ENCODE data around the gene GTPBP1. TPM values are rescaled to one million over a fixed set of nuclear protein-coding genes. Genes with fewer than 3 reads are reported as not detected.

The GTPBP1 gene
- total and polyA plus RNA-seq, 2 of the 13 experiments (the other 11 are each of a cell fraction or from before 2014, with no cell fraction given): 22.3 to 27.0 TPM

DNA sequence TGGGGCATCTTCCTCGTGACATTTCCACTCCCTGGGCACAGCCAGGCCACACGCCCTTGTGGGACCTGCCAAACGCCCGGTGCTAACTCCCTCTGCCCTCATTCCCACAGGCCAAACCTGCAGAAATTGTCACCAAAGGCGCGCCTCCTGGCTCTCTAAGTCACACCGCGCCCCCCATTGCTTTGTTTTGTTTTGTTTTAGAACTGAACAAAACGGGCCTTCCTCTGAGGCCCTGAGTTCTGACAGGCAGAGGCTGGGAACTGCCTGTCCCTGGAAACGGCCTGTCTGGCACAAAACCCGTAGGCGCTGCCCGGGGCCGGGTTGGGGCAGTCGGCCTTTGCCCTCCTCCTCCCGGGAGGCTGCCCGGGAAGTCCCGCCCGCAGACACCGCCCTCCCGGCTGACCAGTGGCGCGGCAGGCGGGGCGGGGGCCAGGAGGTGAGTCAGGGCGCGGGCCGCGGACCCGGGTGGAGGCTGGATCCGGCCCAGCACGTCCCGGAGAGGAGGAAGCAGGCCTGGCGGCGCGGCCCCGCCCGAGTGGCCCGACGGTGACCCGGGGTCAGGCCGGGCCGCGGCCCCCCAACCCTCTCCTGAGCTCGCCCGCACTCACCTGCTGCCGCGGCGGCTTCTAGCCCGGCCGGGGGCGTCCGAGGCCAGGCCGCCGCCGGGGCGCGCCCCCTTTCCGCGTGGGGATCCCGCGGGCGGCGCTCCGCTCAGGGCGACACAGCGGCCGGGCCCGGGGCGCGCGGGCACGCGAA is 49.6 kb downstream of the GTPBP1 start (continued):
- TF ChIP-seq, protein P1, sequence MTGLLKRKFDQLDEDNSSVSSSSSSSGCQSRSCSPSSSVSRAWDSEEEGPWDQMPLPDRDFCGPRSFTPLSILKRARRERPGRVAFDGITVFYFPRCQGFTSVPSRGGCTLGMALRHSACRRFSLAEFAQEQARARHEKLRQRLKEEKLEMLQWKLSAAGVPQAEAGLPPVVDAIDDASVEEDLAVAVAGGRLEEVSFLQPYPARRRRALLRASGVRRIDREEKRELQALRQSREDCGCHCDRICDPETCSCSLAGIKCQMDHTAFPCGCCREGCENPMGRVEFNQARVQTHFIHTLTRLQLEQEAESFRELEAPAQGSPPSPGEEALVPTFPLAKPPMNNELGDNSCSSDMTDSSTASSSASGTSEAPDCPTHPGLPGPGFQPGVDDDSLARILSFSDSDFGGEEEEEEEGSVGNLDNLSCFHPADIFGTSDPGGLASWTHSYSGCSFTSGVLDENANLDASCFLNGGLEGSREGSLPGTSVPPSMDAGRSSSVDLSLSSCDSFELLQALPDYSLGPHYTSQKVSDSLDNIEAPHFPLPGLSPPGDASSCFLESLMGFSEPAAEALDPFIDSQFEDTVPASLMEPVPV (CRISPR knock-in tag; IDR thresholded peaks at IDR 0.05): peak; percentile 70; the same call in 1 of the 2 replicates
- TF ChIP-seq THAP11 (CRISPR knock-in tag; IDR thresholded peaks at IDR 0.05): peak; percentile 55
- peak; percentile 69; the same call in 1 of the 2 replicates for TF ChIP-seq ZFP82 (CRISPR knock-in tag; IDR thresholded peaks at IDR 0.05; ENCODE audit: borderline replicate concordance)
- TF ChIP-seq ETV6 (CRISPR knock-in tag; conservative IDR thresholded peaks at IDR 0.05): 0 out of 2 replicates have a peak, but pooled peaks have one; percentile 35
- TF ChIP-seq ATF1 (CRISPR knock-in tag; IDR thresholded peaks at IDR 0.05): no peak
- TF ChIP-seq, protein P2, sequence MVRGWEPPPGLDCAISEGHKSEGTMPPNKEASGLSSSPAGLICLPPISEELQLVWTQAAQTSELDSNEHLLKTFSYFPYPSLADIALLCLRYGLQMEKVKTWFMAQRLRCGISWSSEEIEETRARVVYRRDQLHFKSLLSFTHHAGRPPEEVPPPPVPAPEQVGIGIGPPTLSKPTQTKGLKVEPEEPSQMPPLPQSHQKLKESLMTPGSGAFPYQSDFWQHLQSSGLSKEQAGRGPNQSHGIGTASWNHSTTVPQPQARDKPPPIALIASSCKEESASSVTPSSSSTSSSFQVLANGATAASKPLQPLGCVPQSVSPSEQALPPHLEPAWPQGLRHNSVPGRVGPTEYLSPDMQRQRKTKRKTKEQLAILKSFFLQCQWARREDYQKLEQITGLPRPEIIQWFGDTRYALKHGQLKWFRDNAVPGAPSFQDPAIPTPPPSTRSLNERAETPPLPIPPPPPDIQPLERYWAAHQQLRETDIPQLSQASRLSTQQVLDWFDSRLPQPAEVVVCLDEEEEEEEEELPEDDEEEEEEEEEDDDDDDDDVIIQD (CRISPR knock-in tag; IDR thresholded peaks at IDR 0.05; ENCODE audit: low read depth): peak; percentile 31; the same call in 1 of the 2 replicates
- peak; percentile 77 for TF ChIP-seq HNF4G (IDR thresholded peaks at IDR 0.05; ENCODE audit: borderline replicate concordance, low read depth, low read length)
- peak; percentile 80; the same call in 1 of the 2 replicates for TF ChIP-seq HNF4G (CRISPR knock-in tag; IDR thresholded peaks at IDR 0.05; ENCODE audit: borderline replicate concordance, low read depth)
- TF ChIP-seq, protein P3, sequence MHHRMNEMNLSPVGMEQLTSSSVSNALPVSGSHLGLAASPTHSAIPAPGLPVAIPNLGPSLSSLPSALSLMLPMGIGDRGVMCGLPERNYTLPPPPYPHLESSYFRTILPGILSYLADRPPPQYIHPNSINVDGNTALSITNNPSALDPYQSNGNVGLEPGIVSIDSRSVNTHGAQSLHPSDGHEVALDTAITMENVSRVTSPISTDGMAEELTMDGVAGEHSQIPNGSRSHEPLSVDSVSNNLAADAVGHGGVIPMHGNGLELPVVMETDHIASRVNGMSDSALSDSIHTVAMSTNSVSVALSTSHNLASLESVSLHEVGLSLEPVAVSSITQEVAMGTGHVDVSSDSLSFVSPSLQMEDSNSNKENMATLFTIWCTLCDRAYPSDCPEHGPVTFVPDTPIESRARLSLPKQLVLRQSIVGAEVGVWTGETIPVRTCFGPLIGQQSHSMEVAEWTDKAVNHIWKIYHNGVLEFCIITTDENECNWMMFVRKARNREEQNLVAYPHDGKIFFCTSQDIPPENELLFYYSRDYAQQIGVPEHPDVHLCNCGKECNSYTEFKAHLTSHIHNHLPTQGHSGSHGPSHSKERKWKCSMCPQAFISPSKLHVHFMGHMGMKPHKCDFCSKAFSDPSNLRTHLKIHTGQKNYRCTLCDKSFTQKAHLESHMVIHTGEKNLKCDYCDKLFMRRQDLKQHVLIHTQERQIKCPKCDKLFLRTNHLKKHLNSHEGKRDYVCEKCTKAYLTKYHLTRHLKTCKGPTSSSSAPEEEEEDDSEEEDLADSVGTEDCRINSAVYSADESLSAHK (CRISPR knock-in tag; IDR thresholded peaks at IDR 0.05; ENCODE audit: borderline replicate concordance): no peak
- no peak for TF ChIP-seq ZNF292 (CRISPR knock-in tag; IDR thresholded peaks at IDR 0.05; ENCODE audit: borderline replicate concordance, low read depth)
- peak; percentile 84 for TF ChIP-seq HIVEP1 (CRISPR knock-in tag; IDR thresholded peaks at IDR 0.05)
- no peak; the same call in 1 of the 2 replicates for TF ChIP-seq SMAD1 (CRISPR knock-in tag; IDR thresholded peaks at IDR 0.05; ENCODE audit: borderline replicate concordance, low read depth)
- TF ChIP-seq NR2C2 (CRISPR knock-in tag; IDR thresholded peaks at IDR 0.05; ENCODE audit: borderline replicate concordance): peak; percentile 78
- TF ChIP-seq, protein P4, sequence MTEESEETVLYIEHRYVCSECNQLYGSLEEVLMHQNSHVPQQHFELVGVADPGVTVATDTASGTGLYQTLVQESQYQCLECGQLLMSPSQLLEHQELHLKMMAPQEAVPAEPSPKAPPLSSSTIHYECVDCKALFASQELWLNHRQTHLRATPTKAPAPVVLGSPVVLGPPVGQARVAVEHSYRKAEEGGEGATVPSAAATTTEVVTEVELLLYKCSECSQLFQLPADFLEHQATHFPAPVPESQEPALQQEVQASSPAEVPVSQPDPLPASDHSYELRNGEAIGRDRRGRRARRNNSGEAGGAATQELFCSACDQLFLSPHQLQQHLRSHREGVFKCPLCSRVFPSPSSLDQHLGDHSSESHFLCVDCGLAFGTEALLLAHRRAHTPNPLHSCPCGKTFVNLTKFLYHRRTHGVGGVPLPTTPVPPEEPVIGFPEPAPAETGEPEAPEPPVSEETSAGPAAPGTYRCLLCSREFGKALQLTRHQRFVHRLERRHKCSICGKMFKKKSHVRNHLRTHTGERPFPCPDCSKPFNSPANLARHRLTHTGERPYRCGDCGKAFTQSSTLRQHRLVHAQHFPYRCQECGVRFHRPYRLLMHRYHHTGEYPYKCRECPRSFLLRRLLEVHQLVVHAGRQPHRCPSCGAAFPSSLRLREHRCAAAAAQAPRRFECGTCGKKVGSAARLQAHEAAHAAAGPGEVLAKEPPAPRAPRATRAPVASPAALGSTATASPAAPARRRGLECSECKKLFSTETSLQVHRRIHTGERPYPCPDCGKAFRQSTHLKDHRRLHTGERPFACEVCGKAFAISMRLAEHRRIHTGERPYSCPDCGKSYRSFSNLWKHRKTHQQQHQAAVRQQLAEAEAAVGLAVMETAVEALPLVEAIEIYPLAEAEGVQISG (CRISPR knock-in tag; IDR thresholded peaks at IDR 0.05): peak; percentile 73
- TF ChIP-seq, protein P5, sequence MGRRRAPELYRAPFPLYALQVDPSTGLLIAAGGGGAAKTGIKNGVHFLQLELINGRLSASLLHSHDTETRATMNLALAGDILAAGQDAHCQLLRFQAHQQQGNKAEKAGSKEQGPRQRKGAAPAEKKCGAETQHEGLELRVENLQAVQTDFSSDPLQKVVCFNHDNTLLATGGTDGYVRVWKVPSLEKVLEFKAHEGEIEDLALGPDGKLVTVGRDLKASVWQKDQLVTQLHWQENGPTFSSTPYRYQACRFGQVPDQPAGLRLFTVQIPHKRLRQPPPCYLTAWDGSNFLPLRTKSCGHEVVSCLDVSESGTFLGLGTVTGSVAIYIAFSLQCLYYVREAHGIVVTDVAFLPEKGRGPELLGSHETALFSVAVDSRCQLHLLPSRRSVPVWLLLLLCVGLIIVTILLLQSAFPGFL (CRISPR knock-in tag; IDR thresholded peaks at IDR 0.05): no peak
- TF ChIP-seq RELA (CRISPR knock-in tag; IDR thresholded peaks at IDR 0.05): no peak
- no peak for TF ChIP-seq TP53 (CRISPR knock-in tag; conservative IDR thresholded peaks at IDR 0.05)
- TF ChIP-seq SOX6 (IDR thresholded peaks at IDR 0.05): no peak
- TF ChIP-seq SOX6 (CRISPR knock-in tag; IDR thresholded peaks at IDR 0.05): peak; percentile 55; the same call in 1 of the 2 replicates
